Progenitor cell of endocrine pancreas (in vitro differentiated cells): Measurements from ENCODE around the gene MYO5C. TPM values are rescaled to one million over a fixed set of nuclear protein-coding genes. Genes with fewer than 3 reads are reported as not detected.
"Not testable (repeated sequence)": the region's sequence is repeated elsewhere in the genome, so short reads cannot be mapped to it uniquely, and the experiment has no call there.

Experiments used
- DNase-seq: peaks from one replicate; pipeline ENCODE4 v3.0.0; 2021; ENCODE audit warnings: low spot score; ENCODE audit not compliant: unreplicated experiment
- H3K27ac Mint-ChIP-seq: 2 replicates; pipeline ENCODE4 v1.8.0; 2021; ENCODE audit warnings: mild to moderate bottlenecking, moderate library complexity, mixed read lengths
- H3K27me3 Mint-ChIP-seq: 2 replicates; pipeline ENCODE4 v1.8.0; 2021; ENCODE audit warnings: mixed read lengths
- H3K36me3 Mint-ChIP-seq: 2 replicates; pipeline ENCODE4 v1.8.0; 2022; ENCODE audit warnings: mixed read lengths; ENCODE audit not compliant: insufficient read depth
- H3K4me1 Mint-ChIP-seq: 2 replicates; pipeline ENCODE4 v1.8.0; 2021; ENCODE audit warnings: low read depth, mixed read lengths
- H3K4me3 Mint-ChIP-seq: 2 replicates; pipeline ENCODE4 v1.8.0; 2021; ENCODE audit warnings: low read depth, mild to moderate bottlenecking, moderate library complexity, mixed read lengths
- H3K9me3 Mint-ChIP-seq: 2 replicates; pipeline ENCODE4 v1.8.0; 2021; ENCODE audit warnings: low read depth, mixed read lengths
- total RNA-seq: library from RNA; stranded (reverse); gene quantifications from 2 replicates; pipeline ENCODE4 v1.2.1, GENCODE V29; 2021
- TF ChIP-seq, protein P1 (sequence below): fragments of 200-600 bp; sonication (generic); IDR thresholded peaks from one replicate; pipeline ENCODE4 v1.5.0; 2021; ENCODE audit warnings: antibody characterized with exemption, mild to moderate bottlenecking; ENCODE audit not compliant: unreplicated experiment

MYO5C gene
- total RNA-seq, 1 donor from 2014 or later, result 65.6 TPM

DNA sequence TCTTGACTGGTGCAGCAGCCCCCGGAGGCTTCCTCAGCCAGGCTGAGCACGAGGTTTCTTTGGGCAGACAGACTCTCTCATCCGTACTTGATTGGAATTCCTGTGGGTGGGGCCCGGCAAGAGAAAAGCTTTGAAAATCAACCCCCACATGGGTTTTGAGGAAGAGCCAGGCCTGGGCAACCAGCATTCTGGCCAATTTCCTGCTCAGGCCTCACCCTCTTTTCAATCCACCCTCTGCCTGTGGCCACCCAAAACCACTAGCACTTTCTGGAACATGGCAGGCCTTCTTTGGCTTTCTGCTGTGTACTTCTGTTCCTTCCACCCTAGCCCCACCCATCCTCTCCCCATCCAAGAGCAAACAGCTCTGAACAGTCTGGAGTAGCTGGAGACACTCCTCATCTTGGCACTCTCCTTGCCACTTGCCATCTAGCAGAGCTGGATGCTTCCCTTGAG lies 5.9 kb downstream of the MYO5C start:
- H3K4me3 Mint-ChIP-seq, result no peak overlapping the region
- peaks cover 11% of the 10 kb centered on the region for H3K36me3 Mint-ChIP-seq
- DNase-seq, result no peak
- TF ChIP-seq, protein P1, sequence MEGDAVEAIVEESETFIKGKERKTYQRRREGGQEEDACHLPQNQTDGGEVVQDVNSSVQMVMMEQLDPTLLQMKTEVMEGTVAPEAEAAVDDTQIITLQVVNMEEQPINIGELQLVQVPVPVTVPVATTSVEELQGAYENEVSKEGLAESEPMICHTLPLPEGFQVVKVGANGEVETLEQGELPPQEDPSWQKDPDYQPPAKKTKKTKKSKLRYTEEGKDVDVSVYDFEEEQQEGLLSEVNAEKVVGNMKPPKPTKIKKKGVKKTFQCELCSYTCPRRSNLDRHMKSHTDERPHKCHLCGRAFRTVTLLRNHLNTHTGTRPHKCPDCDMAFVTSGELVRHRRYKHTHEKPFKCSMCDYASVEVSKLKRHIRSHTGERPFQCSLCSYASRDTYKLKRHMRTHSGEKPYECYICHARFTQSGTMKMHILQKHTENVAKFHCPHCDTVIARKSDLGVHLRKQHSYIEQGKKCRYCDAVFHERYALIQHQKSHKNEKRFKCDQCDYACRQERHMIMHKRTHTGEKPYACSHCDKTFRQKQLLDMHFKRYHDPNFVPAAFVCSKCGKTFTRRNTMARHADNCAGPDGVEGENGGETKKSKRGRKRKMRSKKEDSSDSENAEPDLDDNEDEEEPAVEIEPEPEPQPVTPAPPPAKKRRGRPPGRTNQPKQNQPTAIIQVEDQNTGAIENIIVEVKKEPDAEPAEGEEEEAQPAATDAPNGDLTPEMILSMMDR, result no peak
- peaks cover 59% of the 10 kb centered on the region for H3K4me1 Mint-ChIP-seq
- no peaks in the 10 kb centered on the region for H3K27me3 Mint-ChIP-seq
- peaks cover 3% of the 10 kb centered on the region for H3K9me3 Mint-ChIP-seq
- peak overlapping the region; percentile 85 for H3K27ac Mint-ChIP-seq

DNA sequence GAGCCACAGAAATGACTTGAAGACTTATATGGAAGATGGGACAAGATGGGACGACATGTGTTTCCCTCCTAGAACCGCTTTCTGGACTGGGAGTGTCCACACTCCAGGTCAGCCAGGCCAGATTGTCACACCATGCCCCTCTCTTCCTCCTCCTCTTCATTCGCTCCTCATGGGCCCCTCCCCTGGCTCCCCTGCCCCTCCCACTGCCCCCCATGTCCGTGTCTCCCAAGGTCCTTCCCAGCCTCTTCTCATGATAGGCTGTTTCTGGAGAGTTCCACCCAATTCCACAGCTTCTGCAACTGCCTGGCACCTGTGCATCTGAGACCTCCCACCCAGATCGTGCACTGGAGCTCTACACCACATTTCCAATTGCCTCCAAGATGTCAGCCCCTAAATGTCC lies 6.6 kb downstream of the MYO5C start:
- DNase-seq, result no peak
- H3K9me3 Mint-ChIP-seq, result peaks cover 3% of the 10 kb centered on the region
- H3K36me3 Mint-ChIP-seq, result peaks cover 14% of the 10 kb centered on the region
- no peaks in the 10 kb centered on the region for H3K27me3 Mint-ChIP-seq
- H3K4me1 Mint-ChIP-seq, result peaks cover 55% of the 10 kb centered on the region
- H3K27ac Mint-ChIP-seq, result peak overlapping the region; percentile 95
- TF ChIP-seq, protein P1, result no peak
- H3K4me3 Mint-ChIP-seq, result no peak overlapping the region

DNA sequence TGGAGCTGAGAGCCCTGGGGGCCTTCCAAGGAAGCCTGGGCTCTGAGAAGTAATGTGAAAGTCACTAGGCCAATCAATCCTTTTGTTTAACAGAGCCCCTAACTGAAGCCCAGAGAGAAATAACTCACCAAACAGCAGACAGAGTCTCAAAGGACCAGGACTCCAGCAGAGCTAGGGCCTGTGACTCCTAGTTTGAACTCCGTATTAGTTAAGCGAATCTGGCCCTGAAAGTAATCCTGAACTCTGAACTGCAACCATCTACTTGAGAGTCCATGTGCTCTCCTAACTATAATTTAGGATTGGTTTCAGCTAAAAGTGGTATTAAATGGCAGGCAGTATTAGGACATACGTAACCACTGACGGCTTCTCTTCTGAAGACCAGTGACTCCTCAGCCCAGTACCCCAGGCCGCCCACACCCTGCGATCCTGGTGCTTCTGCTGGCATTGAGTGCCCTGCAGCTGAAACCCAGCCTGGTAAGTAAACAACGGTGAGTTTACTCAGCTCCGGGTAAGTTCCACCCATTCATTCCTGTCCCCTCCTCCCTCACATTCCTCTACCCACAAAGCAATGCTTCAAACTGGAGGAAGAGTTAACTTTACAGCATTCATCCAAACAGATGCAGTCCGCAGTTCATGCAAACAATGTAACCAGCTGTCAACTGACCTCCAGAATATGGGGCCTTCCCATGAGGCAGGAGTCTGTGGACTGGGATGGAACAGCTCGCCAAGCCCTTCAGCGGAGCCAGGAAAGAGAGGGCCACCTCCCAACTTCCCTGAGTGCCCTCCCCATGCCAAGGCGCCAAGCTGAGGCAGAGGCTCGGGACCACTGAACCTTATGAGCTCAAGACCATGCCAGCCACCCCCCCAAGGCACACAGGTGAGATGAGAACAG lies 7.3 kb downstream of the MYO5C start:
- peak; percentile 31 for DNase-seq
- Mint-ChIP-seq H3K4me1 (peaks cover 49% of the 10 kb centered on the region), H3K9me3 (peaks cover 3% of the 10 kb centered on the region), H3K4me3 (peak overlapping the region; percentile 35), H3K27ac (peak overlapping the region; percentile 95), H3K27me3 (no peaks in the 10 kb centered on the region), H3K36me3 (peaks cover 14% of the 10 kb centered on the region)
- TF ChIP-seq, protein P1, result no peak

DNA sequence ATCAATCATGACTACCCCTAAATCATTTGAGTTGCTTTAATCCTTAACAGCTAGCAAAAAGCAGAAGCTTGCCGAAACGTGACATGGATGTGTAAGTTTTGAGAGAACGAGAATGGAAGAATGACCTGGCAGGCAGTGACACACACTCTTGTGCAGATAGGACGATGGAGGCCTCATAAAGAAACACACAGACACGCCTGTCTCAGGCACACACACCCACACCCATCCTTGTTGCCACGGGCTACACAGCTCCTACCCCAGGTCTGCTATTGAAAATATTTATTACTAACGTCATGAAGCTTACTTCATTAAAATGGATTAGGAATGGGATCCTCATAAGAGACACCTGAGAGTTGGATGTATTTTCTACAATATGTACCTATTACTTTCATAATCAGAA lies 8.5 kb downstream of the MYO5C start:
- peaks cover 13% of the 10 kb centered on the region for H3K36me3 Mint-ChIP-seq
- peak overlapping the region; percentile 95 for H3K27ac Mint-ChIP-seq
- peak overlapping the region; percentile 2 for H3K4me3 Mint-ChIP-seq
- H3K4me1 Mint-ChIP-seq, result peaks cover 43% of the 10 kb centered on the region
- H3K9me3 Mint-ChIP-seq, result peaks cover 3% of the 10 kb centered on the region
- DNase-seq, result no peak
- H3K27me3 Mint-ChIP-seq, result no peaks in the 10 kb centered on the region
- TF ChIP-seq, protein P1, result no peak

DNA sequence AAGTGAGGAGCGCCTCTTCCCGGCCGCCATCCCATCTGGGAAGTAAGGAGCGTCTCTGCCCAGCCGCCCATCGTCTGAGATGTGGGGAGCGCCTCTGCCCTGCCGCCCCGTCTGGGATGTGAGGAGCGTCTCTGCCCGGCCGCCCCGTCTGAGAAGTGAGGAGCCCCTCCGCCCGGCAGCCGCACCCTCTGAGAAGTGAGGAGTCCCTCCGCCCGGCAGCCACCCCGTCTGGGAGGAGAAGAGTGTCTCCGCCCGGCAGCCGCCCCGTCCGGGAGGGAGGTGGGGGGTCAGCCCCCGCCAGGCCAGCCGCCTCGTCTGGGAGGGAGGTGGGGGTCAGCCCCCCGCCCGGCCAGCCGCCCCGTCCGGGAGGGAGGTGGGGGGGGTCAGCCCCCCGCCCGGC lies 9.7 kb downstream of the MYO5C start:
- peaks cover 49% of the 10 kb centered on the region for H3K4me1 Mint-ChIP-seq
- H3K36me3 Mint-ChIP-seq, H3K27ac Mint-ChIP-seq: not testable (repeated sequence)

DNA sequence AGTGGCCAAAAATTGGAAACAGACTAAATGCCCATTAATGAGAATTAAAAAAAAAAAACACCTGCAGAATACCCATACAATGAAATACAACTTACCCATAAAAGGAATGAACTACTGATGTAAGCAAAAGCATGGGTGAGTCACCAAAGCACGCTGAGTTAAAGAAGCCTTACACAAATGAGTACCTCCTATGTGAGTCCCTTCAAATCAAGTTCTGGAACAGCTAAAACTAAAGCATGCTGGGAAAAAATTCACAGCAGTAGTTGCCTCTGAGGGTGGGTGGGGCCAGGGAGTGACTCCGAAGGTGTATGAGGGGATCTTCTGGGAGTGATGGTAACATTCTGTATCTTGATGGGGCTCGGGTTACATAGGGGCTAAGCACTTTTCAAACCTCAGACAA lies 11.4 kb downstream of the MYO5C start:
- Mint-ChIP-seq H3K4me1 (peaks cover 36% of the 10 kb centered on the region), H3K36me3 (peaks cover 12% of the 10 kb centered on the region), H3K27ac (no peak overlapping the region), H3K9me3 (peaks cover 3% of the 10 kb centered on the region), H3K4me3 (no peak overlapping the region), H3K27me3 (no peaks in the 10 kb centered on the region)
- TF ChIP-seq, protein P1, result no peak
- no peak for DNase-seq

More for the DNA sequence above, 9.7 kb downstream of the MYO5C start:
- not testable (repeated sequence) for H3K9me3 Mint-ChIP-seq, H3K27me3 Mint-ChIP-seq, DNase-seq, H3K4me3 Mint-ChIP-seq
